Measurements from ENCODE around the gene COG4. TPM values are rescaled to one million over a fixed set of nuclear protein-coding genes. Genes with fewer than 3 reads are reported as not detected.
A peak's percentile ranks its signal among the peaks of the same experiment; 100 is the strongest.

The COG4 gene
- total RNA-seq, 1 donor from 2014 or later, result 48.4 TPM

DNA sequence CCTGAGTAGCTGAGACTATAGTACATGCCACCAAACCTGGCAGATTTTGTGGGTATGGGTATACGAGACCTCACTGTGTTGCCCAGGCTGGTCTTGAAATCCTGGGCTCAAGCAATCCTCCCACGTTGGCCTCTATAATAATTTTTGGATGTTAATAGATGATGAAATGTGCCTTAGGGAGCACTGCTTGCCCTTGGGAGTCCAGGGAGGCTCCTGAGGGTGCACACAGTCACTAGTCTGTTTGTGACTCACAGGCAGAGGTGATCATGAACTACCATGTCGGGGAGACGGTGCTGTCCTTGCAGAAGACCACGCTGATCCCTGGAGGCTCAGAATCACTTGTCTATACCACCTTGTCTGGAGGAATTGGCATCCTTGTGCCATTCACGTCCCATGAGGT lies 46.4 kb upstream of the COG4 start:
- Mint-ChIP-seq H3K4me1 (ENCODE audit: low read depth) (peaks cover 52% of the 10 kb centered on the region), H3K4me3 (ENCODE audit: unreplicated experiment) (no peak overlapping the region), H3K27me3 (ENCODE audit: low read depth) (no peaks in the 10 kb centered on the region), H3K36me3 (ENCODE audit: low read depth) (peaks cover 53% of the 10 kb centered on the region), H3K27ac (ENCODE audit: unreplicated experiment) (no peak overlapping the region), H3K9me3 (ENCODE audit: low read depth) (no peaks in the 10 kb centered on the region)
- TF ChIP-seq, protein P1, sequence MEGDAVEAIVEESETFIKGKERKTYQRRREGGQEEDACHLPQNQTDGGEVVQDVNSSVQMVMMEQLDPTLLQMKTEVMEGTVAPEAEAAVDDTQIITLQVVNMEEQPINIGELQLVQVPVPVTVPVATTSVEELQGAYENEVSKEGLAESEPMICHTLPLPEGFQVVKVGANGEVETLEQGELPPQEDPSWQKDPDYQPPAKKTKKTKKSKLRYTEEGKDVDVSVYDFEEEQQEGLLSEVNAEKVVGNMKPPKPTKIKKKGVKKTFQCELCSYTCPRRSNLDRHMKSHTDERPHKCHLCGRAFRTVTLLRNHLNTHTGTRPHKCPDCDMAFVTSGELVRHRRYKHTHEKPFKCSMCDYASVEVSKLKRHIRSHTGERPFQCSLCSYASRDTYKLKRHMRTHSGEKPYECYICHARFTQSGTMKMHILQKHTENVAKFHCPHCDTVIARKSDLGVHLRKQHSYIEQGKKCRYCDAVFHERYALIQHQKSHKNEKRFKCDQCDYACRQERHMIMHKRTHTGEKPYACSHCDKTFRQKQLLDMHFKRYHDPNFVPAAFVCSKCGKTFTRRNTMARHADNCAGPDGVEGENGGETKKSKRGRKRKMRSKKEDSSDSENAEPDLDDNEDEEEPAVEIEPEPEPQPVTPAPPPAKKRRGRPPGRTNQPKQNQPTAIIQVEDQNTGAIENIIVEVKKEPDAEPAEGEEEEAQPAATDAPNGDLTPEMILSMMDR (IDR thresholded peaks at IDR 0.05), result no peak
- DNase-seq (ENCODE audit: low spot score), result no peak

DNA sequence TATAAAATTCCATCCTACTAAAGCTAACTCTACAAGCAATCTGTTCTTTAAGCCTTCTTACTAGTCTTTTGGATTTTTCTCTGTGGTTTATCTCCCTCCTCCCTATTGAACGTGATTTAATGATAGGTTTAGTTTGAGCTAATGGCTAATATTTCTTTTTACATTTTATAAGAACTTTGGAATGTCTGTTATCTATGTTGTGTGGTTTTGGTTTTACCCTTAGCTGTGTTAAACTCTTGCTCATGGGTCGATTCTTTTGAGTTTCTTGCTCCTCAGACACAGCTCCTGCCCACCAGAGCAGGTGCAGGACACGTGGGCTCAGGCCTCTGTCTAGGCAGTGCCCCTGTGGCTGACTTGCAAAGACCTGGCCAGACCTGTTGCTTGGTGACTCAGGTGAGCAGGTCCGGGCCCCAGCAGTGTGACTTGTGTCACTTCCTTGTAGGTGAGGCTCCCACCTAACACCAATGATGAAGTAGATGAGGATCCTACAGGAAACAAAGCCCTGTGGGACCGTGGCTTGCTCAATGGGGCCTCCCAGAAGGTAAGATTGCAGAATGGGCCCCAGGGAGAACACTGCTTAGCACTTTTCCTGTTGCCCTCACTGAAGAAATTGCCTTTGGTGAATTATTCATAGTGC lies 45.4 kb upstream of the COG4 start:
- H3K9me3 Mint-ChIP-seq (ENCODE audit: low read depth), result no peaks in the 10 kb centered on the region
- peaks cover 61% of the 10 kb centered on the region for H3K36me3 Mint-ChIP-seq (ENCODE audit: low read depth)
- peak overlapping the region; percentile 61 for H3K27ac Mint-ChIP-seq (ENCODE audit: unreplicated experiment)
- TF ChIP-seq, protein P1 (IDR thresholded peaks at IDR 0.05), result no peak
- no peaks in the 10 kb centered on the region for H3K27me3 Mint-ChIP-seq (ENCODE audit: low read depth)
- H3K4me1 Mint-ChIP-seq (ENCODE audit: low read depth), result peaks cover 42% of the 10 kb centered on the region
- H3K4me3 Mint-ChIP-seq (ENCODE audit: unreplicated experiment), result no peak overlapping the region
- no peak for DNase-seq (ENCODE audit: low spot score)

- H3K9me3 Mint-ChIP-seq (ENCODE audit: low read depth), result no peaks in the 10 kb centered on the region
- no peak overlapping the region for H3K4me3 Mint-ChIP-seq (ENCODE audit: unreplicated experiment)
- DNase-seq (ENCODE audit: low spot score), result no peak
- peak overlapping the region; percentile 70 for H3K27ac Mint-ChIP-seq (ENCODE audit: unreplicated experiment)
- no peaks in the 10 kb centered on the region for H3K27me3 Mint-ChIP-seq (ENCODE audit: low read depth)
- H3K4me1 Mint-ChIP-seq (ENCODE audit: low read depth), result peaks cover 10% of the 10 kb centered on the region
- peaks cover 60% of the 10 kb centered on the region for H3K36me3 Mint-ChIP-seq (ENCODE audit: low read depth)
- TF ChIP-seq, protein P1 (IDR thresholded peaks at IDR 0.05), result no peak
Measured at GRCh38 chr16:70565053-70565452, 41.7 kb upstream of the COG4 start.

DNA sequence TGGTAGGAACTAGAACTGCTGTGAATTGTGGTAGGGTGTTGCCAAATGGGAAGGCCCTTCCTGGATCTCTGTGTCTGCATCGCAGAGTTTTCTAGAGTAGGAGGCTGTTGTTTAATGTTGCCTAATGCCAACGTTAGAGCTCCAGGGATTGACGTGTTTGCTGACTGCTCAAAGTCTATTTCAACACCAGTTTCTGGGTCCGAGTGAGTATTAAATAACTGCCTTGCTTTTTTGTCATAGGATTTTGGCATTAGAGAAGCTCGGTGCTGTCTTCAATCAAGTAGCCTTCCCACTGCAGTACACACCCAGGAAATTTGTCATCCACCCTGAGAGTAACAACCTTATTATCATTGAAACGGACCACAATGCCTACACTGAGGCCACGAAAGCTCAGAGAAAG lies 40.3 kb upstream of the COG4 start:
- H3K36me3 Mint-ChIP-seq (ENCODE audit: low read depth), result peaks cover 54% of the 10 kb centered on the region
- no peak overlapping the region for H3K4me3 Mint-ChIP-seq (ENCODE audit: unreplicated experiment)
- H3K27ac Mint-ChIP-seq (ENCODE audit: unreplicated experiment), result no peak overlapping the region
- DNase-seq (ENCODE audit: low spot score), result no peak
- H3K4me1 Mint-ChIP-seq (ENCODE audit: low read depth), result peaks cover 6% of the 10 kb centered on the region
- H3K9me3 Mint-ChIP-seq (ENCODE audit: low read depth), result no peaks in the 10 kb centered on the region
- TF ChIP-seq, protein P1 (IDR thresholded peaks at IDR 0.05), result no peak
- H3K27me3 Mint-ChIP-seq (ENCODE audit: low read depth), result no peaks in the 10 kb centered on the region

DNA sequence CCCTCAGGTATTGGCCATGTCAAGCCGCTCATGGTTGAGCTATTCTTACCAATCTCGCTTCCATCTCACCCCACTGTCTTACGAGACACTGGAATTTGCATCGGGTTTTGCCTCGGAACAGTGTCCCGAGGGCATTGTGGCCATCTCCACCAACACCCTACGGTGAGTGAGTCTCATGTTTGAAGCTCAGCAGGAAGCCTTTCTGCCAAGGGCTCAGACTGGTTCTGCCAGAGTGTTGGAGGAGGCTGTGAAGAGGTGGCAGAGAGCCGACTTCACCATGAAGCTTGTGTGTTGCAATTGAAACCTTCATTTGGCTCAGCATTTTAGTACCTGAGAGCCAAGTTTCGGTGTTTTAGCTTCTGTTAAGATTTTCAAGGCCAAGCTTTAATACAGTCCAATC lies 38.3 kb upstream of the COG4 start:
- H3K27me3 Mint-ChIP-seq (ENCODE audit: low read depth), result no peaks in the 10 kb centered on the region
- H3K4me3 Mint-ChIP-seq (ENCODE audit: unreplicated experiment), result no peak overlapping the region
- H3K4me1 Mint-ChIP-seq (ENCODE audit: low read depth), result no peaks in the 10 kb centered on the region
- H3K9me3 Mint-ChIP-seq (ENCODE audit: low read depth), result no peaks in the 10 kb centered on the region
- peaks cover 57% of the 10 kb centered on the region for H3K36me3 Mint-ChIP-seq (ENCODE audit: low read depth)
- no peak for DNase-seq (ENCODE audit: low spot score)
- peak overlapping the region; percentile 73 for H3K27ac Mint-ChIP-seq (ENCODE audit: unreplicated experiment)
- TF ChIP-seq, protein P1 (IDR thresholded peaks at IDR 0.05), result no peak

Data from chondrocyte (in vitro differentiated cells).